Neural cell (in vitro differentiated cells): ENCODE data around the gene CAMK2B. TPM values are rescaled to one million over a fixed set of nuclear protein-coding genes. Genes with fewer than 3 reads are reported as not detected.

ENCODE experiments used
- H2AFZ ChIP-seq: fragments of 200-600, 300-800 bp; sonication (generic), shearing (Covaris generic); 2 replicates; pipeline ENCODE4 v1.6.0; 2014; ENCODE audit warnings: low read depth, mild to moderate bottlenecking, antibody characterized with exemption, low read length, moderate library complexity
- H3F3A ChIP-seq: fragments of 200-600 bp; shearing (Covaris generic); 2 replicates; pipeline ENCODE4 v1.6.1; 2016; ENCODE audit warnings: mild to moderate bottlenecking, moderate library complexity, mixed read lengths, antibody characterized with exemption, low read length; ENCODE audit not compliant: insufficient read depth, poor library complexity, severe bottlenecking
- H3K27ac ChIP-seq: fragments of 200-600, 300-800 bp; sonication (generic), shearing (Covaris generic); 2 replicates; pipeline ENCODE4 v1.5.1; 2014; ENCODE audit warnings: mild to moderate bottlenecking, low read length, moderate library complexity
- H3K27me3 ChIP-seq: fragments of 300-800, 200-600 bp; sonication (generic), shearing (Covaris generic); 2 replicates; pipeline ENCODE4 v1.6.0; 2014; ENCODE audit warnings: mild to moderate bottlenecking, low read depth, low read length, moderate library complexity; ENCODE audit not compliant: insufficient read depth
- H3K36me3 ChIP-seq: fragments of 300-800, 200-600 bp; sonication (generic), shearing (Covaris generic); 2 replicates; pipeline ENCODE4 v1.5.1; 2014; ENCODE audit warnings: mild to moderate bottlenecking, antibody characterized with exemption, low read length, moderate library complexity; ENCODE audit not compliant: insufficient read depth
- H3K4me2 ChIP-seq: fragments of 300-800, 200-600 bp; sonication (generic), shearing (Covaris generic); 2 replicates; pipeline ENCODE4 v1.6.0; 2014; ENCODE audit warnings: mild to moderate bottlenecking, low read length
- H3K4me3 ChIP-seq: fragments of 300-800, 200-600 bp; sonication (generic), shearing (Covaris generic); 2 replicates; pipeline ENCODE4 v1.5.1; 2014; ENCODE audit warnings: mild to moderate bottlenecking, low read length, moderate library complexity
- H3K79me2 ChIP-seq: fragments of 200-600 bp; shearing (Covaris generic); replicated peaks from 2 replicates; pipeline ENCODE4 v1.6.0; 2014; ENCODE audit warnings: mild to moderate bottlenecking, low read length, moderate library complexity; ENCODE audit not compliant: insufficient read depth
- H3K9ac ChIP-seq: fragments of 300-800, 200-600 bp; sonication (generic), shearing (Covaris generic); 2 replicates; pipeline ENCODE4 v1.6.1; 2016; ENCODE audit warnings: mild to moderate bottlenecking, low read length, mixed read lengths
- H3K9me2 ChIP-seq: fragments of 200-600 bp; shearing (Covaris generic); 2 replicates; pipeline ENCODE4 v1.6.1; 2016; ENCODE audit warnings: mild to moderate bottlenecking, low read length, mixed read lengths; ENCODE audit not compliant: insufficient read depth
- H3K9me3 ChIP-seq: fragments of 200-600, 300-800 bp; sonication (generic), shearing (Covaris generic); 2 replicates; pipeline ENCODE4 v1.6.1; 2016; ENCODE audit warnings: mild to moderate bottlenecking, mixed run types, low read length, moderate library complexity, mixed read lengths
- H4K20me1 ChIP-seq: fragments of 200-600 bp; shearing (Covaris generic); 2 replicates; pipeline ENCODE4 v1.6.1; 2016; ENCODE audit warnings: mild to moderate bottlenecking, mixed run types; ENCODE audit not compliant: insufficient read depth
- CTCF ChIP-seq: fragments of 450-650 bp; IDR thresholded peaks from 2 replicates; pipeline ENCODE4 v1.5.1; 2014; ENCODE audit warnings: antibody characterized with exemption, mild to moderate bottlenecking, moderate library complexity; ENCODE audit not compliant: poor library complexity, severe bottlenecking
- EP300 ChIP-seq: fragments of 450-650 bp; conservative IDR thresholded peaks from 2 replicates; pipeline ENCODE4 v1.6.1; 2014; ENCODE audit warnings: antibody characterized with exemption, mild to moderate bottlenecking, moderate library complexity; ENCODE audit not compliant: poor library complexity, severe bottlenecking
- EZH2 ChIP-seq: fragments of 200-600, 300-800 bp; shearing (Covaris generic), sonication (generic); IDR thresholded peaks from 2 replicates; pipeline ENCODE4 v1.6.1; 2014; ENCODE audit warnings: antibody characterized with exemption, low read length, borderline replicate concordance, mild to moderate bottlenecking; ENCODE audit not compliant: insufficient read depth, poor library complexity, severe bottlenecking
- MXI1 ChIP-seq: fragments of 450-650 bp; conservative IDR thresholded peaks from 2 replicates; pipeline ENCODE4 v1.6.1; 2014; ENCODE audit warnings: antibody characterized with exemption, mild to moderate bottlenecking; ENCODE audit not compliant: poor library complexity, severe bottlenecking
- POLR2AphosphoS5 ChIP-seq: IDR thresholded peaks from 2 replicates; pipeline ENCODE4 v1.6.1; 2012
- RAD21 ChIP-seq: fragments of 450-650 bp; conservative IDR thresholded peaks from 2 replicates; pipeline ENCODE4 v1.6.1; 2014; ENCODE audit warnings: antibody characterized with exemption, mild to moderate bottlenecking, moderate library complexity
- REST ChIP-seq: IDR thresholded peaks from 2 replicates; pipeline ENCODE4 v1.6.1; 2012; ENCODE audit warnings: borderline replicate concordance
- SMC3 ChIP-seq: fragments of 450-650 bp; conservative IDR thresholded peaks from 2 replicates; pipeline ENCODE4 v1.6.1; 2014; ENCODE audit warnings: antibody characterized with exemption, mild to moderate bottlenecking, moderate library complexity; ENCODE audit not compliant: poor library complexity
- TAF1 ChIP-seq: IDR thresholded peaks from 2 replicates; pipeline ENCODE4 v1.6.1; 2012; ENCODE audit warnings: low read depth
- polyA plus RNA-seq: library from polyadenylated mRNA; depleted of rRNA; stranded (reverse); fragments of >200 nt; gene quantifications from 2 replicates; pipeline ENCODE4 v1.2.3, GENCODE V29; 2014

The CAMK2B gene
- polyA plus RNA-seq, 1 donor from 2014 or later: 67.3 TPM

GRCh38 chr7:44235066-44235465, 90.3 kb downstream of the CAMK2B start:
- Histone ChIP-seq H3K9me2 (no peaks in the 10 kb centered on the region), H4K20me1 (no peaks in the 10 kb centered on the region), H3K36me3 (no peaks in the 10 kb centered on the region), H3K27ac (no peak overlapping the region), H3K9ac (no peak overlapping the region), H3K79me2 (no peaks in the 10 kb centered on the region), H2AFZ (no peak overlapping the region), H3K27me3 (no peaks in the 10 kb centered on the region), H3K4me3 (no peak overlapping the region), H3K9me3 (no peaks in the 10 kb centered on the region), H3K4me2 (no peak overlapping the region), H3F3A (no peaks in the 10 kb centered on the region)
- TF ChIP-seq SMC3: no peak
- TF ChIP-seq EZH2: no peak
- no peak for TF ChIP-seq MXI1
- TF ChIP-seq TAF1: no peak
- TF ChIP-seq CTCF: no peak
- TF ChIP-seq REST: no peak
- TF ChIP-seq POLR2AphosphoS5: no peak
- no peak for TF ChIP-seq RAD21
- no peak for TF ChIP-seq EP300

- H2AFZ ChIP-seq: no peak overlapping the region
- TF ChIP-seq REST (no peak), EP300 (no peak), TAF1 (no peak), CTCF (no peak), SMC3 (no peak)
Measured at GRCh38 chr7:44232901-44233715, 92.3 kb downstream of the CAMK2B start.

More at GRCh38 chr7:44232901-44233715, 92.3 kb downstream of the CAMK2B start:
- Histone ChIP-seq H3K79me2 (no peaks in the 10 kb centered on the region), H3K4me3 (no peak overlapping the region), H3K36me3 (no peaks in the 10 kb centered on the region), H3K9ac (no peak overlapping the region), H3K4me2 (no peak overlapping the region), H3K9me2 (no peaks in the 10 kb centered on the region), H3K9me3 (no peaks in the 10 kb centered on the region), H4K20me1 (no peaks in the 10 kb centered on the region), H3K27me3 (no peaks in the 10 kb centered on the region), H3K27ac (no peak overlapping the region), H3F3A (no peaks in the 10 kb centered on the region)
